Body of pancreas (tissue), 4 donors: ENCODE results near the gene PPP1R3C.

Experiments
- POLR2A ChIP-seq, 3 donors: fragments of 450-650 bp; IDR thresholded peaks; one replicate each; pipeline ENCODE4 v1.6.1; 2016; ENCODE audit warnings: antibody characterized with exemption in 3 of 3, mild to moderate bottlenecking in 2 of 3
- TF ChIP-seq, protein P1 (sequence below), 7 experiments: fragments of 450-650 bp in 4 of 7; fragments of 200-600 bp in 3 of 7; sonication (generic) in 3 of 7; IDR thresholded peaks; one replicate each; pipeline ENCODE4 v1.5.1; 2016 to 2019; ENCODE audit warnings: antibody characterized with exemption in 7 of 7

DNA sequence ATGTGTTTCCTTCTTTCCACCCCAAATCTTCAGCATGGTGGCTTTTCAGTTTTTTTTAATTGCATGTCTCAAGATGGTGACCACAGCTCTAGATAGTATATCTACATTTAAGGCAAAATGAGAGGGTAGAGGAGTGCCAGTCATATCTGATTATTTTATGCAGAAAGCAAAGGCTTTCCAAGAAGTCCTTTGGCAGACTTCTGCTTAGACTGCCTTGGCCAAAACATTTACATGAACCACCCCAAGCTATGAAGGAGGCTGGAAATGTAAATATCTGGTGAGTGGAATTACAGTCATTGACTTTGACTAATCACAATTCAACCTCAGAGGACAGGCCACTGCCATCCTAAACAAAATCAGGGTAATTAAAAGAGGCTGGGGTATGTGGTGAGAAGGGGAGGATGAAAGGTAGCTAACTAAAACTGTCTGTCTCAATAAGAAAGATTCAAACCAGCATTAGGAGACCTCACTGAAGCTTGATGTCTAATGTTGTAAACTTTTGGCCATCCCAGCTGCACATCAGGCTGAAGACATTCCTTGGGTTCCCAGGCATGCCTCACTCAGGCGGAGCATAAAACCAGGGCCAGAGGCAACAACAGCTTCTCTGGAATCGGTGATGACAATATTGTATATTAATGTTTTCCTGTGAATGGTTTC, 53.4 kb downstream of the PPP1R3C start:
- TF ChIP-seq, protein P1, sequence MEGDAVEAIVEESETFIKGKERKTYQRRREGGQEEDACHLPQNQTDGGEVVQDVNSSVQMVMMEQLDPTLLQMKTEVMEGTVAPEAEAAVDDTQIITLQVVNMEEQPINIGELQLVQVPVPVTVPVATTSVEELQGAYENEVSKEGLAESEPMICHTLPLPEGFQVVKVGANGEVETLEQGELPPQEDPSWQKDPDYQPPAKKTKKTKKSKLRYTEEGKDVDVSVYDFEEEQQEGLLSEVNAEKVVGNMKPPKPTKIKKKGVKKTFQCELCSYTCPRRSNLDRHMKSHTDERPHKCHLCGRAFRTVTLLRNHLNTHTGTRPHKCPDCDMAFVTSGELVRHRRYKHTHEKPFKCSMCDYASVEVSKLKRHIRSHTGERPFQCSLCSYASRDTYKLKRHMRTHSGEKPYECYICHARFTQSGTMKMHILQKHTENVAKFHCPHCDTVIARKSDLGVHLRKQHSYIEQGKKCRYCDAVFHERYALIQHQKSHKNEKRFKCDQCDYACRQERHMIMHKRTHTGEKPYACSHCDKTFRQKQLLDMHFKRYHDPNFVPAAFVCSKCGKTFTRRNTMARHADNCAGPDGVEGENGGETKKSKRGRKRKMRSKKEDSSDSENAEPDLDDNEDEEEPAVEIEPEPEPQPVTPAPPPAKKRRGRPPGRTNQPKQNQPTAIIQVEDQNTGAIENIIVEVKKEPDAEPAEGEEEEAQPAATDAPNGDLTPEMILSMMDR (IDR thresholded peaks at IDR 0.05) = no peak
- no peak for TF ChIP-seq POLR2A (IDR thresholded peaks at IDR 0.05)
